A673 (cell line): ENCODE measurements around the gene MRPL58. TPM values are rescaled to one million over a fixed set of nuclear protein-coding genes. Genes with fewer than 3 reads are reported as not detected.
A peak's percentile ranks its signal among the peaks of the same experiment; 100 is the strongest.

ENCODE experiments used
- BruUV-seq: library from RNA; stranded (reverse); fragments of 400-500 nt; replicated peaks from 2 replicates; lab custom pipeline; 2021; lab: Mats Ljungman, UMichigan
- CTCF ChIA-PET: fragments of 300-600 bp; sonication (Branson Sonifier 250); formaldehyde crosslinking; loops from one replicate; lab custom pipeline; 2022; ENCODE audit warnings: antibody characterized with exemption; lab: Charles Lee
- POLR2A ChIA-PET: fragments of 300-600 bp; sonication (Branson Sonifier 250); formaldehyde crosslinking; loops from one replicate; lab custom pipeline; 2022; ENCODE audit warnings: antibody characterized with exemption; ENCODE audit not compliant: low non-redundant PET; lab: Charles Lee
- DNase-seq: peaks from one replicate; pipeline ENCODE4 v3.0.0-alpha.2; 2015; ENCODE audit warnings: low spot score
- H3K27ac ChIP-seq: fragments of 200-600 bp; sonication (generic); 2 replicates; pipeline ENCODE4 v1.5.1; 2016; ENCODE audit warnings: mixed run types, low read depth, mild to moderate bottlenecking, mixed read lengths, antibody characterized with exemption, low read length; ENCODE audit not compliant: poor library complexity, severe bottlenecking
- H3K27me3 ChIP-seq: fragments of 200-600 bp; sonication (generic); replicated peaks from 2 replicates; pipeline ENCODE4 v1.6.1; 2017; ENCODE audit warnings: mixed run types, low read depth, mild to moderate bottlenecking, mixed read lengths, antibody characterized with exemption, low read length; ENCODE audit not compliant: insufficient read depth, poor library complexity
- H3K36me3 ChIP-seq: fragments of 200-600 bp; sonication (generic); 2 replicates; pipeline ENCODE4 v1.6.1; 2016; ENCODE audit warnings: mixed run types, mild to moderate bottlenecking, mixed read lengths, antibody characterized with exemption, low read length; ENCODE audit not compliant: insufficient read depth, poor library complexity, severe bottlenecking
- H3K4me1 ChIP-seq: fragments of 200-600 bp; sonication (generic); 2 replicates; pipeline ENCODE4 v1.6.1; 2017; ENCODE audit warnings: mixed run types, mild to moderate bottlenecking, mixed read lengths, antibody characterized with exemption, low read length; ENCODE audit not compliant: insufficient read depth, poor library complexity, severe bottlenecking
- H3K4me3 ChIP-seq: fragments of 200-600 bp; sonication (generic); 2 replicates; pipeline ENCODE4 v1.5.1; 2016; ENCODE audit warnings: low read depth, mixed run types, mild to moderate bottlenecking, mixed read lengths, low read length; ENCODE audit not compliant: poor library complexity, severe bottlenecking
- H3K9me3 ChIP-seq: fragments of 200-600 bp; sonication (generic); 2 replicates; pipeline ENCODE4 v1.6.1; 2016; ENCODE audit warnings: mixed run types, low read depth, mild to moderate bottlenecking, mixed read lengths, antibody characterized with exemption, low read length; ENCODE audit not compliant: poor library complexity, severe bottlenecking
- EZH2 ChIP-seq: fragments of 200-600 bp; sonication (generic); IDR thresholded peaks from 2 replicates; pipeline ENCODE4 v1.6.1; 2017; ENCODE audit warnings: borderline replicate concordance, low read depth, mild to moderate bottlenecking, mixed read lengths, antibody characterized with exemption, low read length; ENCODE audit not compliant: poor library complexity, severe bottlenecking
- intact Hi-C: fragments of 100-400 bp; cut with micrococcal nuclease; formaldehyde crosslinking; loops from one replicate; pipeline ENCODE4 v1.10.0; 2022; ENCODE audit not compliant: unreplicated experiment
- total RNA-seq: library from RNA; stranded (reverse); gene quantifications from 2 replicates; pipeline ENCODE4 v1.2.3, GENCODE V29; 2021
- TF ChIP-seq, protein P1 (sequence below): fragments of 300-800, 200-600 bp; sonication (generic); conservative IDR thresholded peaks from 2 replicates; pipeline ENCODE4 v1.5.1; 2017; ENCODE audit warnings: low read depth, mild to moderate bottlenecking, antibody characterized with exemption, low read length, moderate library complexity, mixed read lengths

Gene MRPL58
- total RNA-seq, 1 experiment from 2014 or later, result 61.4 TPM

DNA sequence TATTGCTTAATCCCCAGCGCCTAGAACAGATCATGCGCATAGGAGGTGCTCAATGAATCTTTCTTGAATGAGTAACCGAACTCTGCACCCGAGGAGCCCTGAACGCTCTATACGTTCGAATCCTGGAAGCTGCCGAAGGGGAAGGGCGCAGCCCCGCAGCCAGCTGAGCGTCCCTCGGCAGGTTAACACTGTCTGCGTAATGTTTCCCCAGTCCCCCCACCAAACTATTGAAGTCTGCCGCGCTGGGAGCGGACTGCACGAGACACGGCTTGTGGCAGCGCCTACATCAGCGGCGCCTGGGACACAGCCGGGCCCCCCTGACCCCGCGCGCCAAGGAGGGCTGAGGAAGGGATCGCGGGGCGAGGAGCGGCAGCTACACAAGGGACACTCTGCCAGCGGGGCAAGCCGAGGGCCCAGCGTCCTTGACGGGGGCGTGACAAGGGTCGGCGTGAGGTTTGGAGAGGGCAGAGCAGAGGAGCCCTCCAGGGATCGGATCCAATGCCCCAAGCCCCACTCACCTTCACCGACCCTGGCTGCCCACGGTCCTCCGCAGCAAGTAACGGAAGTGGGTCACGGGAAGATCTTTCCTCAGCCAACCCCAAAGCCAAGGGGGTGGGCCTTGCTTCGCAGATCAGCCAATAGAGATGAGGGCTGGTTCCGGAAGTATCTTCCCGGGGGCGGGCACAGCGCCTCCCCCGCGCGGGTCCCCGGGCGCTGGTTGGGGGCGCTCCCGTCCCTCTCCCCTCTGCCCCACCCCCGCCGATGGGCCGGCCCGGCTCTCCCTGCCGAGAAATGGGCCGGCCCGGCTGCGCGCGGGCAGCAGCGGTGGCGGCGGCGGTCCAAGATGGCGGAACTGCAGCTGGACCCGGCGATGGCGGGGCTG is 34.2 kb downstream of the MRPL58 start, which contains the start of the genes ATP5PD and KCTD2:
TSS of gene ATP5PD (minus strand) at position 563 of the 883 bp plus-strand sequence. CDS start 4,319 bp downstream, outside the sequence.
TSS of gene KCTD2 (plus strand) at position 819 of the 883 bp plus-strand sequence. CDS start at position 845, 26 bp downstream.
- peak within 1 kb of the TSS; percentile 90 for H3K4me3 ChIP-seq
- H3K27ac ChIP-seq, result peak within 1 kb of the TSS; percentile 84
- TF ChIP-seq, protein P1, sequence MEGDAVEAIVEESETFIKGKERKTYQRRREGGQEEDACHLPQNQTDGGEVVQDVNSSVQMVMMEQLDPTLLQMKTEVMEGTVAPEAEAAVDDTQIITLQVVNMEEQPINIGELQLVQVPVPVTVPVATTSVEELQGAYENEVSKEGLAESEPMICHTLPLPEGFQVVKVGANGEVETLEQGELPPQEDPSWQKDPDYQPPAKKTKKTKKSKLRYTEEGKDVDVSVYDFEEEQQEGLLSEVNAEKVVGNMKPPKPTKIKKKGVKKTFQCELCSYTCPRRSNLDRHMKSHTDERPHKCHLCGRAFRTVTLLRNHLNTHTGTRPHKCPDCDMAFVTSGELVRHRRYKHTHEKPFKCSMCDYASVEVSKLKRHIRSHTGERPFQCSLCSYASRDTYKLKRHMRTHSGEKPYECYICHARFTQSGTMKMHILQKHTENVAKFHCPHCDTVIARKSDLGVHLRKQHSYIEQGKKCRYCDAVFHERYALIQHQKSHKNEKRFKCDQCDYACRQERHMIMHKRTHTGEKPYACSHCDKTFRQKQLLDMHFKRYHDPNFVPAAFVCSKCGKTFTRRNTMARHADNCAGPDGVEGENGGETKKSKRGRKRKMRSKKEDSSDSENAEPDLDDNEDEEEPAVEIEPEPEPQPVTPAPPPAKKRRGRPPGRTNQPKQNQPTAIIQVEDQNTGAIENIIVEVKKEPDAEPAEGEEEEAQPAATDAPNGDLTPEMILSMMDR, result no peak
- TF ChIP-seq EZH2, result no peak
- intact Hi-C loops, result no loop called here
- ChIA-PET CTCF (no interaction called here), POLR2A (no interaction called here)
- peaks cover 20% of the 10 kb centered on the region for H3K36me3 ChIP-seq
- BruUV-seq, result no TSS peak
- H3K4me1 ChIP-seq, result peaks cover 9% of the 10 kb centered on the region
- DNase-seq, result peak; percentile 98
- H3K27me3 ChIP-seq, result no peaks in the 10 kb centered on the region
- no peaks in the 10 kb centered on the region for H3K9me3 ChIP-seq

DNA sequence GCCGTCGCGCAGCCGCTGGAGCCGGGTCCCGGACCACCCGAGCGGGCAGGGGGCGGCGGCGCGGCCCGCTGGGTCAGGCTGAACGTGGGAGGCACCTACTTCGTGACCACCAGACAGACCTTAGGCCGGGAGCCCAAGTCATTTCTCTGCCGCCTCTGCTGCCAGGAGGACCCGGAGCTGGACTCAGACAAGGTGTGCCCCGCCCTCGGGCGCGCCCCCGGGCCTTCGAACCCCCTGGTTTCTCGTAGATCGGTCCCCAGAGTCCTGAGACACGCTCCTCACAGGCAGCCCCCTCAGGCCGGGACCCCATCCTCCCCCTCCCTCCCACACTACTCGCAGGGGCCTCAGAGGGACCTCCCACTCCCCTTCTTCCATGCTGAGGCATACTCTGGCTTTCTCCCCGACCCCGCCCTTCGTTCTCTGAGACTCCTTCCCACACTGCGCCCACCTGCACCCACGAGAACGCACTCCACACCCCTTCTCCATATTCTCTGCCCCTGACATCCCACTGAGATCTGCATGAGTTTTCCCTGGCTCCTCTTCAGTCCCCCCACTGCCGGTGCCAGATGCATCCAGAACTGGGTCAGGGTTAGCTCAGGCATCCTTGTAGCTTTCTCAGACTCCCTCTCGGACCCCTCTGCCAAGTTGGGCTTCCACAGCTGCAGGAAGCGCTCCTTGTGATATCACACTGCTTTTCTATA is 35.1 kb downstream of the MRPL58 start:
- POLR2A ChIA-PET, result no interaction called here
- intact Hi-C loops, result no loop called here
- peak overlapping the region; percentile 90 for H3K4me3 ChIP-seq
- TF ChIP-seq, protein P1, result no peak
- no peak for TF ChIP-seq EZH2
- BruUV-seq, result no TSS peak
- peaks cover 15% of the 10 kb centered on the region for H3K36me3 ChIP-seq
- H3K27me3 ChIP-seq, result no peaks in the 10 kb centered on the region
- peaks cover 9% of the 10 kb centered on the region for H3K4me1 ChIP-seq
- CTCF ChIA-PET, result no interaction called here
- DNase-seq, result no peak
- H3K9me3 ChIP-seq, result no peaks in the 10 kb centered on the region
- H3K27ac ChIP-seq, result peak overlapping the region; percentile 84

DNA sequence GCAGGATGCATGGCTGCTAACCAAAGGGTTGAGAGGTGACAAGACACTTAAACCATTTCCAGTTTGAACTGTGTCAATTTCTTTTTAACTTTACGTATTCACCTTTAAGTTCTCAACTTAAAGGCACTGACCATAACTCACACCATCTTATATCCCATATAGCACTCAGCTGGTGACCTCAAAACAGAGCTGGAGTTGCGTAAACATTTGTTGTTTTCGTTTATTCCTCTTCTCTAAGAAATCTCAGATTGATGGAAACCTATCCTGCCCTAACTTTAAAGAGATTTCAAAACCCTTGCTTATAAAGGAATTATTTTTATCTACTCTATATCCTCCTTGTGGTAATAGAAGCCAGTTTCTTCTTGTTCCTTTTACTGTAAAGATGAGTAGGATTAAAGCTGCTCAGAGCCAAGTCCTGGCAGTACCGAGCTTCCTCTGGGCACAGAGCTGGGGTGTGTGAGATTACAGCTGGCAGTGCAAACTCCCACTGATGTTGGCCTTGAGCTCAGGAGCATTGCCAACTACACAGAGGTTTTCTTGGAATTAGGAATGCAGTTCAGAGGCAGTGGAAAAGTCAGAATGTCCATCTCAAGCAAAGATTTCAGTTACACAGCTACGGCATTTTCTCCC is 35.9 kb downstream of the MRPL58 start:
- no peaks in the 10 kb centered on the region for H3K9me3 ChIP-seq
- ChIA-PET CTCF (no interaction called here), POLR2A (no interaction called here)
- peak overlapping the region; percentile 90 for H3K4me3 ChIP-seq
- BruUV-seq, result TSS peak; percentile 45
- H3K27me3 ChIP-seq, result no peaks in the 10 kb centered on the region
- DNase-seq, result no peak
- peak overlapping the region; percentile 84 for H3K27ac ChIP-seq
- intact Hi-C loops, result no loop called here
- peaks cover 9% of the 10 kb centered on the region for H3K4me1 ChIP-seq
- H3K36me3 ChIP-seq, result peaks cover 21% of the 10 kb centered on the region
- no peak for TF ChIP-seq EZH2
- TF ChIP-seq, protein P1, result no peak
